GM19193 (cell line): ENCODE results near the gene SIK2.

Source experiments
- POLR2A ChIP-seq: IDR thresholded peaks from 4 replicates; pipeline ENCODE4 v1.6.1; 2011; ENCODE audit not compliant: insufficient read depth, insufficient read length; ENCODE audit errors: extremely low read depth

SIK2 gene

DNA sequence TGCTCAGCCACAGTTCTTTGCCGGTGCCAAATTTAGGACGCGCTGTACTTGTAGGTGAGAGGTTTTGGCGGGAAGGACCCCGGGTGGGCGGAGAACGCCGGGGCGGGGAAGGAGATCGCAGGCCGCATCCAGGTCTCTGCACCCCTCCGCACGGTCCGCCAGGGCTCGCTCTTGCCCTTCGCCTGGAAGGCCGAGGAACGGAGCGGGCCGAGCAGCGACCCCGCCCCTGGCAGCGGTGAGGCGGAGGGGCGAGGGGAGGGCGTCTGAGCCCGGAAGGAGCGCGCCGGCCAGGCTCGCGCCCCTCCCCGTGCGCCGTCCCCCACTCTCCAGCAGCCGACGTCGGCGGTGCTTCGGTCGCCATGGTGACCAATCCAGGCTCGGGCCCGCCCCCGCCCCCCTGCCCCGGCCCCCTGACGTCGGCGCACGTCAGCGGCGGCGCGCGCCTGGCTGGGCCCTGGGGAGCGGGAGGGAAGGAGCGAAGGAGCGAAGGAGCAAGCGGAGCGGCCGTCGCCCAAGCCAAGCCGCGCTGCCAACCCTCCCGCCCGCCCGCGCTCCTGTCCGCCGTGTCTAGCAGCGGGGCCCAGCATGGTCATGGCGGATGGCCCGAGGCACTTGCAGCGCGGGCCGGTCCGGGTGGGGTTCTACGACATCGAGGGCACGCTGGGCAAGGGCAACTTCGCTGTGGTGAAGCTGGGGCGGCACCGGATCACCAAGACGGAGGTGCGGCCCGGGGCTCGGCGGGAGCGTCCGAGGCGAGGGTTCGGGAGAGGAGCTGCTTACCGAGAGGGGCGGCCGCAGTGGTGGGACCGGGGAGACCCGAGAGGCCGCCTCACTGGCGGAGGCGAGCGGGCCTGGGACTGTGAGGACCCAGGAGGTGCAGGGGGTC is at the start of gene SIK2:
TSS of gene SIK2 (plus strand) at position 471 of the 886 bp plus-strand sequence. CDS start at position 586, 115 bp downstream.
- no peak for TF ChIP-seq POLR2A

DNA sequence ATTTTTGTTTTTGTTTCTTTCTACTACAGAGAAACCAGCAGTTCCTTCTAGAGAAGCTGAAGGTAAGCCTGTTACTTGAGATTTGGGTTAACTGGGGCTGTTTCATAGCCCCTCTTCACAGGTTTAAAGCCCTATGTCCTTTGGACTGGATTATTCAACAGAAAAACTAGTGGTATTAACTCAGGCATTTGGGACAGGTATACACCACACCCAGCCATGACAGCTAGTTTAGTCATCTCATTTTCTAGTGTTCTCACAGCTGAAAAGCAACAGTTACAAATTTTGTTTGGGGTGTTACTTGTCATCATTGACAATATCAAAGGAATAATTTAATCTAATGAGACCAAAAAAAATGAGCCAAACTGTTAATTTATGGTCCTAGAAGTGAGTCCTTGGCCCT is 47.7 kb upstream of the SIK2 start:
- TF ChIP-seq POLR2A, result no peak

DNA sequence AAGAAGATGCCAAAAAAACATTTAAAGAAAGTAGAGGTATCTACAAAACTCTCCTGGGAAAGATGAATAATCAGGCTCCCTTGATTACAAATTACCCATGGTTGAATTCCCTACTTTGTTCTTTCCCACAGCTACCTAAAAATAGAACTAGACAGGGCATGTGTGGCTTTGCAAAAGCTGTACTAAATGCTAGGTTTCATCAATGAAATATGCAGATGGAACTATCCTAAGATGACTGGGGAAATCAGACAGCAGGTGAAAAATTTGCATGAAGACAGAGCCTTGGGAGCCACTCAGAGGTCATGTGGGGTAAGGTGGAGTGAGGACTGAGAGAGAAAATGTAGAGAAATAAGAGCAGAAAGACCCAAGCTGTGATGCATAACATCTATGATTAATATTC is 47.0 kb upstream of the SIK2 start:
- no peak for TF ChIP-seq POLR2A

DNA sequence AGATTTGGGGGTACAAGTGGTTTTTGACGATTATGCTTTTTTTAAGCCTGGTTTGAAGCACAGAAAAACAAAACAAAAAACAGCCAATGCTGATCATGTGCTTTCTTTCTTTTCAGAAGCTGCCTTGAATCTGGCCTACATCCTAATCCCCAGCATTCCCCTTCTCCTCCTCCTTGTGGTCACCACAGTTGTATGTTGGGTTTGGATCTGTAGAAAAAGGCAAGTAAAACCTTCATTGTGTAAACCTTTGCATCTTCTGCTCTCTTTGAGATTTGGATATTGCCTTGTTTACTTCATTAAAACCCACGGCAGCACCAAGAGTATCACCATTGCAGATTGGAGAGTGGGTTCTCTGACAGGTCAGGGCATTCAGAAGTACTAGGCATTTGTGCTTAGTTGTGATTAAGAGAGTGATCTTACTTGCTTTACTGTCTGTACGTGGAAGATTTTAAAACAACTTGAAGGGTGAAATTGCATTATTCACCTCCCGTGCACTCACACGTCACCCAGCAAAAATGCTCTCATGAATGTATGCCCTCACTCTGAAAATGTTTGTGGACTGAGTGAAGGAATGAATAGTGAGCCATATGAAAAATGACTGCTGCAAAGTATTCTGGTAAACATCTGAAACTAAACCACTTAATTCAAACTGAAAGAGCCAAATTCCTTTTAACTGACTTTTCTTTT is 44.7 kb upstream of the SIK2 start:
- TF ChIP-seq POLR2A, result no peak

DNA sequence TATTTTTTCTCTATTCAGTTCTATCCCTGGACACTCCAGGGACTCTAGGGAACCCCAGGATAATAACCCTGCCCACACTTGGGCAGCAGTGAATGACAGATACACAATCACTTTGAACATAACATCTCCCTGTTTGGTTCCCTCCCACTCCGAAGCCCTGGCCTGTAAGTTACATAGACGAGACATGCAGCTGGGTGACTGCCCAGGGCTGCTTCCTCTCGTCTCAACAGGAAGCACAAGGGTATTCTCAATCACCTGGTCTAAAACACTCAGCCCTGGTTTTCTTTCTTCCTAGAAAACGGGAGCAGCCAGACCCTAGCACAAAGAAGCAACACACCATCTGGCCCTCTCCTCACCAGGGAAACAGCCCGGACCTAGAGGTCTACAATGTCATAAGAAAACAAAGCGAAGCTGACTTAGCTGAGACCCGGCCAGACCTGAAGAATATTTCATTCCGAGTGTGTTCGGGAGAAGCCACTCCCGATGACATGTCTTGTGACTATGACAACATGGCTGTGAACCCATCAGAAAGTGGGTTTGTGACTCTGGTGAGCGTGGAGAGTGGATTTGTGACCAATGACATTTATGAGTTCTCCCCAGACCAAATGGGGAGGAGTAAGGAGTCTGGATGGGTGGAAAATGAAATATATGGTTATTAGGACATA is 42.3 kb upstream of the SIK2 start:
- no peak for TF ChIP-seq POLR2A

DNA sequence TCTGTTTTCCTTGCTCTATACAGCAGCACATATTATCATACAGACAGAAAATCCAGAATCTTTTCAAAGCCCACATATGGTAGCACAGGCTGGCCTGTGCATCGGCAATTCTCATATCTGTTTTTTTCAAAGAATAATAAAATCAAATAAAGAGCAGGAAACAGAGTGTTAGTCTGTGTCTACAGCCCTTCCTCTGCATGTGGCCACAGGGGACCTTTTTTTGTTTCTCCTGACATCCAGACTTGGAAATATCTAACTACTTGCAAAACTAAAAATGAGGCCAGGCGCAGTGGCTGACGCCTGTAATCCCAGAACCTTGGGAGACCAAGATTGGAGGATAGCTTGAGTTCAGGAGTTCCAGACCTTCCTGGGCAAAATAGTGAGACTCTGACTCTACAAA is 41.4 kb upstream of the SIK2 start:
- TF ChIP-seq POLR2A, result no peak

DNA sequence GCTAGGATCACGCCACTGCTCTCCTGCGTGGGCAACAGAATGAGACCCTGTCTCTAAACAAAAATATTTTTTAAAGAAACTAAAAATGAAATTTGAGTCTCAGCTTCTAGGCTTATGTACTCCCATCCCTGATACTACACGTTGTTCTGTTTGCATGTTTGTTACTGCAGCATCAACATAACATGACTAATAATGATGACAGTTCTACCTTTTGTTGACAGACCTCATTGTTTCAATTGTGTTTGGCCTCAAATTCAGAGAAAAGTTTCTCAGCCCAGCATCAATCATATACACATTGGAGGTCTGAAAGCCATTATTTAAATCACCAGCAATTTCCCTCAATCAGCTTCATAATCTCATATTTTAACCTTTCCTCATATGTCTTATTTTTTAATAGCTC is 40.9 kb upstream of the SIK2 start:
- TF ChIP-seq POLR2A, result no peak

DNA sequence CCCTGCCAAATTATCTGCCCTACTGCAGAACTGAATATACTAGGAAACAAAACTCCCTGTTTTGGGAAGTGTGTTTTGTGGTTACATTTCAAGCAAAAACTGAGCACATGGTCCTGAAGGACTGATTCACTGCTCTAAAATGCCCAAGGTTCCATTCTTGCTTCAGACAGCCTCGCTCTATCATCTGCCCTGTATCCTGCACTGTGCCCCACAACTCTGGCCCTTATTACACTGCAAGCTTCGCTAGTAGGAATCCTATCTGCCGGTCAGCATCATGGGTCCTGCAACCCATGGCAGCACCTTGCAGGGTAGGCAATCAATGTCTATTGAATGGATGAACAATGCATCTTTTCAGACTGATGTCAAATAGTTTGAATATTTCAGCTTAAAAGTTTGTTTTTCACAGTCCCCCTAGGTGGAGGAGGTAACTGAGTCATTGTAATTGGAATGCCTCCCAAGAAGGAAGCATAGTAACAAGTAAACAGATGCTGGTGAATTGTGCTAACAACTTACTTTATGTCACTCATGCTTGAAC is 40.4 kb upstream of the SIK2 start:
- no peak for TF ChIP-seq POLR2A

DNA sequence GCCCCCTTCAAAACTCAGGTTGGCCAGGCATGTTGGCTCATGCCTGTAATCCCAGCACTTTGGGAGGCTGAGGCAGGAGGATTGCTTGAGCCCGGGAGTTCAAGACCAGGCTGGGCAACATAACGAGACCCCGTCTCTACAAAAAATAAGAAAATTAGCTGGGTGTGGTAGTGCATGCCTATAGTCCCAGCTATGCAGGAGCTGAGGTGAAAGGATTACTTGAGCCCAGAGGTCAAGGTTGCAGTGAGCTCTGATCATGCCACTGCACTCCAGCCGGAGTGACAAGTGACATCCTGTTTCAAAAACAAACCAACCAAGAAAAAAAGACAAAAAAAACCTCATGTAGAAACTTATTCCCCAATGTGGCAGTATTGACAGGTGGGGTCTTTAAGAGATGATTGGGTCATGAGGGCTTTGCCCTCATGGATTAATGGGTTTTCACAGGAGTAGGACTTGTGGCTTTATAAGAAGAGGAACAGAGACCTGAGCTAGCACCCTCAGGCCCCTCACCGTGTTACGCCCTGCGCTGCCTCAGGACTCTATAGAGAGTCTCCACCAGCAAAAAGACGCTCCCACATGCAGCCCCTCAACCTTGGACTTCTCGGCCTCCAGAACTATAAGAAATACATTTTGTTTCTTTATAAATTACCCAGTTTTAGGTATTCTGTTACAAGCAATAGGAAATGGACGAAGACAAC is 39.4 kb upstream of the SIK2 start:
- no peak for TF ChIP-seq POLR2A

DNA sequence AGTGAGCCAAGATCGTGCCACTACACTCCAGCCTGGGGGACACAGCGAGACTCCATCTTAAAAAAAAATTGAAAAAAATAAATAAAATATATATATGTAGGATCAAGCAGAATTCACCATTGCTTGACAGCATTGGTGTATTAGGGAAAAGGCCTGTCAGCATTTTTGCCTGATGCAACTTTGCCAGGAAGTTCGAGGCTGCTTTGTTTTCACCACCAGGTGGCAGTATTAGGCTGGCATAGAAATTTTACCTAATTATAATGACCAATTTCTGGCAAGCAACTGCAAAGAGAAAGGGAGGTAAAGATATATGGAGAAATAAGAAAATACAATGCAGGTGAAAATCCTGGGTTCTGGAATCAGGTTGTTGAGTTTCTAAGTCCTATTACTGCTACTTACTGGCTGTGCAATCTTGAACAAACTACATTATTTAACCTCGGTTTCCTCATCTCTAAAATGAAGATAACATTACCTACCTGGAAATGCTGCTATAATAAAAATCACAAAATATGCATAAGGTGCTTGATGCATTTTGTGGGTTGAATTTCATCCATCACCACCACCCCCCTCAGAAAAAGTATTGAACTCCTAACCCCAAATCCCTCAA is 37.0 kb upstream of the SIK2 start:
- no peak for TF ChIP-seq POLR2A

DNA sequence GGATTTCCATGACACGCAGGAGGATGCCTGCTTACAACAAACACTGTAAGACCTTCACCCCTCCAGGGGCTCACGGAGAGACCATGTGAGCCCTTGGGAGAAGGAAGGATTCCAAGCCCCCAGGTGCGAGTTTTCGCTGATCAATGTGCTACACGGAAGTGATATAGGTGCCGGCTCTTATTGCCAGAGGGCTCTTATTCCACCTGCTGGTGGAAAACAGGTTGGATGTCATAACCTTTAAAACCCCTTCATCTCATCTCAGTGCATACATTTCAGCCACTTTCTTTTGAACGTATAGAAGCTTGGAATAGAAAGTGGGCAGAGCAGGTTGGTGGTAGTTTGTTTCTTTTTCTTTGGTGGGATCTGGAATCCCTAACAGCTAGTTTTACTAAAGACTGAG is 35.9 kb upstream of the SIK2 start:
- no peak for TF ChIP-seq POLR2A

DNA sequence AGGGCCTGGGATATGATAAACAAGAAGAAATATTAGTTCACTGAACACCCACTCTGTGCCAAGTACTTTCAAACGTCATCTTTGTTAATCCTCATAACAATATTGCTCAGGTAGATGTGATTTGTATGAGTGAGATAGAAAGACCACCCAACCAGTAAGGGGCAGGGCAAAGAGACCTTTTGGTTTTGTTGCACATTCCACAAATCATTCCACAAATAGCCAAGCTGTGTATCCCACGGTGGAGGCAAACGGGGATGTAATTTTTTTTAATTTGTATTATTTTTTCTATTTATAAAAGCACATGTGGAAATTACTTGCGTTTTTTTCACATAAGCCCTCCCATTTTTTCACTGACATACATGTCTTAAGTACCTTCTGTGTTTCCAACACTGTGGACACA is 32.8 kb upstream of the SIK2 start:
- TF ChIP-seq POLR2A, result no peak

DNA sequence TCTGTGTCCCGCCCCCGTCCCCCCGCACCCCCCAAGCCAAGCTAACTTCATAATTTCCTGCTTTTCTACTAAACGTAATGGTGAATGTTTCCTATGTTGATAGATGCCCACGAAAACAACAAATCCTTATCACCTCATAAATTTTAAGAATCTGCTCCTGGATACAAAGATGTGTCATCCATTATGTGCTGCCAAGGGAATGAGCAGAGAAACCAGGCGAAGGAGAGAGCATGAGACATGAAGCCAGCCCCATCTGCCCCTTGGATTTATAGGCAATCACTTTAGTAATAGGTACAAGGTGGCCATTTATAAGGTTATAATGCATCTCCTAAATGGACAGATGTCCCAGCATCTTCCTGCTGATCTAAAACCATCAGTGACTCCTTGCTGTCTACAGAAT is 31.5 kb upstream of the SIK2 start:
- TF ChIP-seq POLR2A, result no peak

DNA sequence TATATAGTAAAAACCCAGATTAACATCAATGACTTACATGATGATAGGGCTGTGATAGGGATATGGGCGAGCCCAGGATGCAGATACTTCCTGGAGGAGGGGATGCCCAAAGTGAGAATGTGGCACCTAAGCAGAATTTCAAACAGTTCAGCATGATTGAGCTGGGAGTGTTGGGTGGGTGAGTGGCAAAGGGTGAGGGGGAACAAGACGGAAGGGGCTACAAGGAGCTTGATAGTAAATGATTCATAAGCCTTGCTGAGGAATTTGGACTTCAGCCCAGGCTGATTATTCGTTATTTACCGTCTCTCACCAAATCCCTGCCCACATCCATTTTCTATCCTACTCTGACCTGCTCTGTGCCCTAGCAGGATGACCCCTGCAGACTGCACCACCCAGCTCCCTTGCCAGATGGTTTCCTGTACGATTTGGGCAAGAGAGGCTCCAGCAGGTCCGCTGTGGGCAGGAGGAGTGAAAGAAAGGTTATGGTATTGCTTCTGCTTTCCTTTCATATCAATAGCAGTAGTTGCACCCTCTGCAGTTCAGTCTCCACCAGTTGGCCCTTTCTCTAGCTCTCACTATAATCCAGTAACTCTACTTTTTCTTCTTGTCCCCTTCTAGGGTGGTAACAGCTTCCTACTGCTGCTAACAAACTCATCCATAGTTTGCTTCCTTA is 30.3 kb upstream of the SIK2 start:
- no peak for TF ChIP-seq POLR2A
